Tibial nerve (tissue), 4 donors: Measurements from ENCODE around the gene ADAMTS17.

Experiments
- EP300 ChIP-seq, 2 donors: sonication (generic); formaldehyde crosslinking; IDR thresholded peaks; one replicate each; pipeline ENCODE4 v1.6.1; 2017; ENCODE audit warnings: antibody characterized with exemption in 2 of 2, mild to moderate bottlenecking in 1 of 2
- TF ChIP-seq, protein P1 (sequence below), 5 experiments: fragments of 200-600 bp in 3 of 5; fragments of 450-650 bp in 2 of 5; sonication (generic) in 3 of 5; IDR thresholded peaks; one replicate each; pipeline ENCODE4 v1.5.1; 2016 to 2019; ENCODE audit warnings: antibody characterized with exemption in 5 of 5, mild to moderate bottlenecking in 3 of 5, moderate library complexity in 2 of 5

DNA sequence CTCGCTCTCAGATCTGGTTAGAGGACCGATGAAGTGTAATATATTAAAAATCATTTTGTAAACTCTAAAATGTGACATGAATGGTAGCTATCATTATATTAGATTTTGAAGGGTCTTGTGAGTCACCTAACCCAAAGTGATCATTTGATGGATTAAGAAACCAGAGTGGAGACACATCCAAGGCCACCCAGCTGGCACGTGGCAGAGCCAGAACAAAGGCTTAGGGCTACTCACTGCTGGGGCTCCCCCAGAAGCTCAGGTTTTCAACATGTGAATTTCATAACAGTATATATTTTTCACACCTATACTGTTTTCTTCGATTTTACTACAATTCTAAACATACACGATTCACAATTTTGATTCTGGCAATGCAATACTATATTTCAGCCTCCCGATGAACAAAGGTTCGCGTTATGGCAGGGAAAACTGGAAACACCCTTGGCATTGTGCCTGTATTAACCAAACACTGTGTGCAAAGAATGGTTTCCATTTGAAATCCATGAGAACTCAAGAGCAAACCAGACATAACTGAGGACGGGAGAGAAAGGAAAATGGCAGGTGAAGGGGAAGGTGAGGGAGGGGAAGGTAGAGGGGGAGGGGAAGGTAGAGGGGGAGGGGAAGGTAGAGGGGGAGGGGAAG is 88.9 kb downstream of the ADAMTS17 start:
- no peak for TF ChIP-seq EP300 (IDR thresholded peaks at IDR 0.05)
- TF ChIP-seq, protein P1, sequence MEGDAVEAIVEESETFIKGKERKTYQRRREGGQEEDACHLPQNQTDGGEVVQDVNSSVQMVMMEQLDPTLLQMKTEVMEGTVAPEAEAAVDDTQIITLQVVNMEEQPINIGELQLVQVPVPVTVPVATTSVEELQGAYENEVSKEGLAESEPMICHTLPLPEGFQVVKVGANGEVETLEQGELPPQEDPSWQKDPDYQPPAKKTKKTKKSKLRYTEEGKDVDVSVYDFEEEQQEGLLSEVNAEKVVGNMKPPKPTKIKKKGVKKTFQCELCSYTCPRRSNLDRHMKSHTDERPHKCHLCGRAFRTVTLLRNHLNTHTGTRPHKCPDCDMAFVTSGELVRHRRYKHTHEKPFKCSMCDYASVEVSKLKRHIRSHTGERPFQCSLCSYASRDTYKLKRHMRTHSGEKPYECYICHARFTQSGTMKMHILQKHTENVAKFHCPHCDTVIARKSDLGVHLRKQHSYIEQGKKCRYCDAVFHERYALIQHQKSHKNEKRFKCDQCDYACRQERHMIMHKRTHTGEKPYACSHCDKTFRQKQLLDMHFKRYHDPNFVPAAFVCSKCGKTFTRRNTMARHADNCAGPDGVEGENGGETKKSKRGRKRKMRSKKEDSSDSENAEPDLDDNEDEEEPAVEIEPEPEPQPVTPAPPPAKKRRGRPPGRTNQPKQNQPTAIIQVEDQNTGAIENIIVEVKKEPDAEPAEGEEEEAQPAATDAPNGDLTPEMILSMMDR (IDR thresholded peaks at IDR 0.05) = no peak
